PC-9 (cell line): Measurements from ENCODE around the gene ATP2B1.

Source experiments
- EZH2 ChIP-seq: fragments of 200-600 bp; sonication (generic); IDR thresholded peaks from 2 replicates; pipeline ENCODE4 v1.8.0; 2017; ENCODE audit warnings: antibody characterized with exemption, low read depth
- TF ChIP-seq, protein P1 (sequence below): fragments of 200-600 bp; sonication (generic); conservative IDR thresholded peaks from 2 replicates; pipeline ENCODE4 v1.6.1; 2017; ENCODE audit warnings: mixed run types, antibody characterized with exemption, mild to moderate bottlenecking, moderate library complexity

GRCh38 chr12:89603678-89604077 lies 105.0 kb downstream of the ATP2B1 start:
- TF ChIP-seq, protein P1, sequence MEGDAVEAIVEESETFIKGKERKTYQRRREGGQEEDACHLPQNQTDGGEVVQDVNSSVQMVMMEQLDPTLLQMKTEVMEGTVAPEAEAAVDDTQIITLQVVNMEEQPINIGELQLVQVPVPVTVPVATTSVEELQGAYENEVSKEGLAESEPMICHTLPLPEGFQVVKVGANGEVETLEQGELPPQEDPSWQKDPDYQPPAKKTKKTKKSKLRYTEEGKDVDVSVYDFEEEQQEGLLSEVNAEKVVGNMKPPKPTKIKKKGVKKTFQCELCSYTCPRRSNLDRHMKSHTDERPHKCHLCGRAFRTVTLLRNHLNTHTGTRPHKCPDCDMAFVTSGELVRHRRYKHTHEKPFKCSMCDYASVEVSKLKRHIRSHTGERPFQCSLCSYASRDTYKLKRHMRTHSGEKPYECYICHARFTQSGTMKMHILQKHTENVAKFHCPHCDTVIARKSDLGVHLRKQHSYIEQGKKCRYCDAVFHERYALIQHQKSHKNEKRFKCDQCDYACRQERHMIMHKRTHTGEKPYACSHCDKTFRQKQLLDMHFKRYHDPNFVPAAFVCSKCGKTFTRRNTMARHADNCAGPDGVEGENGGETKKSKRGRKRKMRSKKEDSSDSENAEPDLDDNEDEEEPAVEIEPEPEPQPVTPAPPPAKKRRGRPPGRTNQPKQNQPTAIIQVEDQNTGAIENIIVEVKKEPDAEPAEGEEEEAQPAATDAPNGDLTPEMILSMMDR: no peak
- no peak for TF ChIP-seq EZH2
